Psoas muscle (tissue), 8 donors: ENCODE results near the gene DDX51. TPM values are rescaled to one million over a fixed set of nuclear protein-coding genes. Genes with fewer than 3 reads are reported as not detected.

ENCODE experiments used
- ATAC-seq, 4 donors: fragments of 200-7000 bp; cut with Tn5 transposase; one replicate each; pipeline ENCODE4 v1.9.1; 2020; ENCODE audit warnings: moderate library complexity in 3 of 4, mild to moderate bottlenecking in 2 of 4
- DNase-seq, 2 donors: peaks; one replicate each; pipeline ENCODE4 v3.0.0-alpha.2; 2020
- H3K27ac ChIP-seq: fragments of 200-600 bp; one replicate; pipeline ENCODE4 v1.8.0; 2022
- H3K27me3 ChIP-seq, 3 donors: fragments of 200-600 bp in 1 of 3; one replicate each; pipeline versions ENCODE4 v1.6.1 to v1.8.0; 2013 to 2022; ENCODE audit warnings: low read length in 2 of 3, mild to moderate bottlenecking in 2 of 3, moderate library complexity in 1 of 3; ENCODE audit not compliant: insufficient read depth in 3 of 3
- H3K36me3 ChIP-seq, 2 donors: fragments of 200-600 bp in 1 of 2; one replicate each; pipeline versions ENCODE4 v1.6.1 to v1.8.0; 2013 to 2022; ENCODE audit warnings: low read depth in 1 of 2, mild to moderate bottlenecking in 1 of 2, moderate library complexity in 1 of 2; ENCODE audit not compliant: insufficient read depth in 1 of 2
- H3K4me1 ChIP-seq: fragments of 200-600 bp; one replicate; pipeline ENCODE4 v1.8.0; 2022
- H3K4me3 ChIP-seq: fragments of 200-600 bp; one replicate; pipeline ENCODE4 v1.8.0; 2022; ENCODE audit warnings: mild to moderate bottlenecking
- H3K9me3 ChIP-seq: fragments of 200-600 bp; one replicate; pipeline ENCODE4 v1.8.0; 2022
- CTCF ChIP-seq: fragments of 200-600 bp; IDR thresholded peaks from one replicate; pipeline ENCODE4 v1.8.0; 2022; ENCODE audit warnings: antibody characterized with exemption
- WGBS, 3 donors: extraction: QIAGEN DNeasy Blood & Tissue Kit; methylation state at CpG; one replicate each; pipeline versions ENCODE4 v1.1.6 to v1.1.7; 2013; 5-methylcytosine and 5-hydroxymethylcytosine counted together
- intact Hi-C, 2 donors: fragments of 100-400 bp; cut with DNase I; formaldehyde crosslinking; loops; one replicate each; pipeline versions ENCODE4 v1.11.0 to v1.14.2; 2022
- long read RNA-seq, 2 donors: library from polyadenylated mRNA; unstranded; transcript quantifications; one replicate each; pipeline ENCODE4 v2.0.0, GENCODE V29; 2021
- polyA plus RNA-seq, 3 donors: library from polyadenylated mRNA; stranded (reverse); fragments of 200-250 nt; gene quantifications; one replicate each; pipeline ENCODE4 v1.2.3, GENCODE V29; 2013
- total RNA-seq, 4 donors: library from RNA; stranded (reverse); fragmentation: NEBNext Ultra II Directional in 2 of 4; extraction: Animal tissue kit (Norgen Biotek cat#: 25700) in 2 of 4; gene quantifications; one replicate each; pipeline versions ENCODE4 v1.2.1 to v1.2.4, GENCODE V29; 2021 to 2023
- donor health status: healthy with polysubstance abuse.
- donor health status: DM: no; HTN: no; CAD: no; lungs with moderate emphysema.
- donor health status: Bipolar disorder and iron deficiency.
- donor health status: healthy.
- donor health status: DM: yes; HTN: yes; CAD: no.
- donor health status: DM: no; HTN: no; CAD: no.
- donor health status: DM: no; HTN: no; CAD: no.
- donor health status: DM: yes; HTN: yes; CAD: no.

The DDX51 gene
- total RNA-seq: 10 to 100 TPM in 3 of 4 donors, 1 to 10 TPM in 1; 7.3 to 17.1 (median 11.8) TPM
- polyA plus RNA-seq: 10 to 100 TPM; 11.7 to 17.0 (median 14.8) TPM
- long read RNA-seq, donor 1, full-length matches to known transcripts: 12 of 18 reads
- long read RNA-seq, donor 1, partial matches to known transcripts: 1 of 18 reads
- long read RNA-seq, donor 1, other reads (novel, unspliced or antisense): 5 of 18 reads
- long read RNA-seq, donor 2, full-length matches to known transcripts: 58 of 76 reads
- long read RNA-seq, donor 2, partial matches to known transcripts: 3 of 76 reads
- long read RNA-seq, donor 2, other reads (novel, unspliced or antisense): 15 of 76 reads

GRCh38 chr12:132144115-132144809 is at the start of gene DDX51, which contains the start of gene NOC4L:
TSS of gene DDX51 (minus strand) at chr12:132144319. CDS start at chr12:132144296, 23 bp downstream.
TSS of gene NOC4L (plus strand) at chr12:132144457. CDS start at chr12:132144489, 32 bp downstream.
- ATAC-seq (peak; percentile 92 to 97 (median 96)), DNase-seq (peak; percentile 95 to 97)
- H3K4me1 ChIP-seq: peaks cover 17% of the 10 kb centered on the region
- H3K9me3 ChIP-seq: no peaks in the 10 kb centered on the region
- no peak for TF ChIP-seq CTCF
- peaks cover 5 to 61% of the 10 kb centered on the region in 2 donors for H3K36me3 ChIP-seq
- 0 to 1% (median 0%) methylated on average over 72 to 100 of the region's 100 CpGs for WGBS, 3 donors
- intact Hi-C loops: no loop called here
- peak within 1 kb of the TSS; percentile 89 for H3K27ac ChIP-seq
- H3K4me3 ChIP-seq: peak within 1 kb of the TSS; percentile 96
- H3K27me3 ChIP-seq: no peaks in the 10 kb centered on the region

- peaks cover 0 to 10% (median 7%) of the 10 kb centered on the region in 3 donors for H3K27me3 ChIP-seq
- 70 to 77% (median 77%) methylated on average over 31 of the region's 31 CpGs for WGBS, 3 donors
- DNase-seq (no peak), ATAC-seq (no peak)
- H3K4me1 ChIP-seq: peaks cover 10% of the 10 kb centered on the region
- intact Hi-C loops: no loop called here
- H3K27ac ChIP-seq: no peak overlapping the region
- H3K4me3 ChIP-seq: no peak overlapping the region
- H3K9me3 ChIP-seq: no peaks in the 10 kb centered on the region
- no peak for TF ChIP-seq CTCF
- no peaks in the 10 kb centered on the region for H3K36me3 ChIP-seq
Observed at GRCh38 chr12:132191715-132192553, 47.8 kb upstream of the DDX51 start.

GRCh38 chr12:132190834-132191500 is 46.8 kb upstream of the DDX51 start:
- ATAC-seq (no peak), DNase-seq (no peak)
- TF ChIP-seq CTCF: no peak
- Histone ChIP-seq H3K4me1 (peaks cover 10% of the 10 kb centered on the region), H3K27me3 (peaks cover 0 to 10% (median 6%) of the 10 kb centered on the region in 3 donors), H3K9me3 (no peaks in the 10 kb centered on the region), H3K36me3 (no peaks in the 10 kb centered on the region), H3K4me3 (peak overlapping the region; percentile 84), H3K27ac (no peak overlapping the region)
- 77 to 85% (median 80%) methylated on average over 30 of the region's 30 CpGs for WGBS, 3 donors
- intact Hi-C loops: no loop called here

GRCh38 chr12:132190012-132190755 is 46.1 kb upstream of the DDX51 start:
- ATAC-seq (peak; percentile 11 to 40 (median 19)), DNase-seq (peak in 1 of 2 donors; percentile 32)
- Histone ChIP-seq H3K27ac (peak overlapping the region; percentile 79), H3K36me3 (no peaks in the 10 kb centered on the region), H3K4me1 (peaks cover 10% of the 10 kb centered on the region), H3K4me3 (peak overlapping the region; percentile 84), H3K27me3 (peaks cover 0 to 10% (median 8%) of the 10 kb centered on the region in 3 donors), H3K9me3 (no peaks in the 10 kb centered on the region)
- 31 to 42% (median 35%) methylated on average over 54 to 59 of the region's 59 CpGs for WGBS, 3 donors
- TF ChIP-seq CTCF: no peak
- intact Hi-C loops: no loop called here
